Erythroblast (primary cell): ENCODE data around the gene CDK16.

Experiments used
- GATA1 ChIP-seq: IDR thresholded peaks from 2 replicates; pipeline ENCODE4 v1.6.1; 2011; ENCODE audit warnings: low read depth, mild to moderate bottlenecking, control low read depth, low read length, moderate library complexity
- POLR2A ChIP-seq: IDR thresholded peaks from 2 replicates; pipeline ENCODE4 v1.6.1; 2011; ENCODE audit warnings: mild to moderate bottlenecking, low read length

DNA sequence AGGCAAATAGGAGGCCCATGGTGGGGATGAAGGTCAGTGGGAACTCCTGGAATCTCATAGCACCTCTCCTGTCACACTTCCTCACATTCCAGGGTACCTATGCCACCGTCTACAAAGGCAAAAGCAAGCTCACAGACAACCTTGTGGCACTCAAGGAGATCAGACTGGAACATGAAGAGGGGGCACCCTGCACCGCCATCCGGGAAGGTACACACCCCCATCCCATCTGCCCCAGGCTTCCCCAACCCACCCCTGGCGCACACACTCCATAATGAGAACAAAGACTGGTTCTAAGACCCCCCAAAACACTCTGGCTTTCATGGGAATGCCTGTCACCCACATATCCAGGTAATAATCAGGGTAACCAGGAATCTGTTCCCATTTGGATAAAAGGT is 6.4 kb downstream of the CDK16 start:
- no peak for TF ChIP-seq POLR2A
- no peak for TF ChIP-seq GATA1
